ENCODE results near the gene ETF1.

GRCh38 chr5:138545919-138546562 lies 3.0 kb upstream of the ETF1 start:
- TF ChIP-seq POLR2A (IDR thresholded peaks at IDR 0.05), result no peak
- TF ChIP-seq POLR2AphosphoS5 (IDR thresholded peaks at IDR 0.05), result no peak
